HCT116 (cell line): ENCODE results near the gene ACTN4. TPM values are rescaled to one million over a fixed set of nuclear protein-coding genes. Genes with fewer than 3 reads are reported as not detected.

Experiments used
- ATAC-seq: fragments of 200-7000 bp; cut with Tn5 transposase; 2 replicates; pipeline ENCODE4 v1.9.1; 2020; ENCODE audit warnings: mild to moderate bottlenecking, moderate library complexity
- BruUV-seq: library from RNA; stranded (reverse); fragments of 400-500 nt; replicated peaks from 2 replicates; lab custom pipeline; 2021; lab: Mats Ljungman, UMichigan
- CTCF ChIA-PET: fragments of 300-600 bp; sonication (Branson Sonifier 250); formaldehyde crosslinking; loops from one replicate; lab custom pipeline; 2021; ENCODE audit warnings: antibody characterized with exemption; lab: Charles Lee
- POLR2A ChIA-PET: fragments of 300-600, 350-600 bp; sonication (Branson Sonifier 250); formaldehyde crosslinking; loops from one replicate; lab custom pipeline; 2021; ENCODE audit warnings: antibody characterized with exemption; lab: Charles Lee
- RAD21 ChIA-PET, 2 experiments: fragments of 300-600 bp; sonication (Branson Sonifier 250); formaldehyde crosslinking; loops; one replicate each; lab custom pipeline; 2023; ENCODE audit warnings: low total read pairs in 2 of 2; ENCODE audit not compliant: uncharacterized antibody in 2 of 2, unreplicated experiment in 2 of 2, low non-redundant PET in 1 of 2; lab: Charles Lee
- DNase-seq: peaks from one replicate; pipeline ENCODE4 v3.0.0-alpha.2; 2010; ENCODE audit warnings: low read depth, low spot score
- H2AFZ ChIP-seq: fragments of 200-600 bp; shearing (Covaris generic), sonication (generic); 2 replicates; pipeline ENCODE4 v1.6.1; 2017; ENCODE audit warnings: low read depth, mixed run types, mixed read lengths, antibody characterized with exemption, low read length; ENCODE audit not compliant: poor library complexity, severe bottlenecking
- H3K27ac ChIP-seq: 2 replicates; pipeline ENCODE4 v1.5.1; 2012; ENCODE audit warnings: low read depth, low read length
- H3K27me3 ChIP-seq: fragments of 200-600 bp; sonication (generic); 2 replicates; pipeline ENCODE4 v1.6.1; 2016; ENCODE audit warnings: mixed run types, low read length, mixed read lengths; ENCODE audit not compliant: insufficient read depth
- H3K36me3 ChIP-seq, 2 experiments: fragments of 200-500 bp in 1 of 2; fragments of 200-600 bp in 1 of 2; sonication (Bioruptor generic) in 1 of 2; sonication (generic) in 1 of 2; 2 replicates each; pipeline versions ENCODE4 v1.5.1 to v1.6.1; 2014 to 2016; ENCODE audit warnings: low read length in 2 of 2, inconsistent platforms in 1 of 2, mixed read lengths in 1 of 2, mixed run types in 1 of 2; ENCODE audit not compliant: insufficient read depth in 2 of 2, control insufficient read depth in 1 of 2
- H3K4me1 ChIP-seq, 2 experiments: fragments of 200-600 bp in 1 of 2; sonication (generic) in 1 of 2; 2 replicates each; pipeline versions ENCODE4 v1.5.1 to v1.6.1; 2012 to 2017; ENCODE audit warnings: low read length in 2 of 2, inconsistent platforms in 1 of 2, mild to moderate bottlenecking in 1 of 2, mixed read lengths in 1 of 2, mixed run types in 1 of 2, moderate library complexity in 1 of 2; ENCODE audit not compliant: insufficient read depth in 2 of 2, control insufficient read depth in 1 of 2
- H3K4me2 ChIP-seq: fragments of 200-600 bp; sonication (generic); 2 replicates; pipeline ENCODE4 v1.6.1; 2017; ENCODE audit warnings: mixed run types, low read length, mixed read lengths
- H3K4me3 ChIP-seq, 2 experiments: fragments of 200-600 bp in 1 of 2; sonication (generic) in 1 of 2; replicated peaks in 1 of 2; 2 replicates each; pipeline ENCODE4 v1.5.1; 2011 to 2016; ENCODE audit warnings: low read length in 2 of 2, control low read depth in 1 of 2, low read depth in 1 of 2, mild to moderate bottlenecking in 1 of 2, mixed read lengths in 1 of 2, mixed run types in 1 of 2
- H3K79me2 ChIP-seq: fragments of 200-600 bp; sonication (generic); 2 replicates; pipeline ENCODE4 v1.6.1; 2017; ENCODE audit warnings: mild to moderate bottlenecking, mixed run types, low read length, moderate library complexity, mixed read lengths; ENCODE audit not compliant: insufficient read depth
- H3K9ac ChIP-seq: fragments of 200-600 bp; sonication (generic); 2 replicates; pipeline ENCODE4 v1.6.1; 2016; ENCODE audit warnings: low read length, mixed read lengths
- H3K9me2 ChIP-seq: fragments of 200-600 bp; sonication (generic), shearing (Covaris generic); 2 replicates; pipeline ENCODE4 v1.6.1; 2017; ENCODE audit warnings: mixed run types, mild to moderate bottlenecking, moderate library complexity; ENCODE audit not compliant: insufficient read depth
- H3K9me3 ChIP-seq, 2 experiments: fragments of 200-500 bp in 1 of 2; fragments of 200-600 bp in 1 of 2; sonication (Bioruptor generic) in 1 of 2; sonication (generic) in 1 of 2; 2 replicates each; pipeline ENCODE4 v1.6.1; 2014 to 2017; ENCODE audit warnings: low read length in 2 of 2, mixed read lengths in 2 of 2, inconsistent platforms in 1 of 2, low read depth in 1 of 2, mild to moderate bottlenecking in 1 of 2, mixed run types in 1 of 2, moderate library complexity in 1 of 2; ENCODE audit not compliant: control insufficient read depth in 1 of 2, insufficient read depth in 1 of 2
- H4K20me1 ChIP-seq: fragments of 200-600 bp; sonication (generic), shearing (Covaris generic); 2 replicates; pipeline ENCODE4 v1.6.1; 2017; ENCODE audit warnings: mixed run types, mild to moderate bottlenecking, moderate library complexity; ENCODE audit not compliant: insufficient read depth
- CBX3 ChIP-seq: IDR thresholded peaks from 2 replicates; pipeline ENCODE4 v1.6.1; 2012; ENCODE audit warnings: low read depth
- CEBPB ChIP-seq: IDR thresholded peaks from 2 replicates; pipeline ENCODE4 v1.6.1; 2012; ENCODE audit warnings: low read depth
- CTCF ChIP-seq, 3 experiments: fragments of 200-600 bp in 1 of 3; sonication (generic) in 1 of 3; IDR thresholded peaks in 2 of 3; conservative IDR thresholded peaks in 1 of 3; 2 replicates each; pipeline ENCODE4 v1.5.1; 2012 to 2017; ENCODE audit warnings: low read depth in 2 of 3, low read length in 2 of 3, antibody characterized with exemption in 1 of 3, borderline replicate concordance in 1 of 3, control low read depth in 1 of 3, mild to moderate bottlenecking in 1 of 3, mixed read lengths in 1 of 3, mixed run types in 1 of 3, moderate library complexity in 1 of 3; ENCODE audit not compliant: insufficient read depth in 1 of 3
- ELF1 ChIP-seq: IDR thresholded peaks from 2 replicates; pipeline ENCODE4 v1.6.1; 2012; ENCODE audit warnings: low read depth, borderline replicate concordance
- EZH2phosphoT487 ChIP-seq: fragments of 200-600 bp; IDR thresholded peaks from 2 replicates; pipeline ENCODE4 v1.6.1; 2018; ENCODE audit warnings: antibody characterized with exemption, borderline replicate concordance
- FOSL1 ChIP-seq: IDR thresholded peaks from 2 replicates; pipeline ENCODE4 v1.6.1; 2012; ENCODE audit warnings: low read depth
- POLR2A ChIP-seq: IDR thresholded peaks from 2 replicates; pipeline ENCODE4 v1.7.0; 2011; ENCODE audit warnings: borderline replicate concordance; ENCODE audit not compliant: insufficient read depth, insufficient read length; ENCODE audit errors: extremely low read depth
- POLR2AphosphoS5 ChIP-seq: IDR thresholded peaks from 2 replicates; pipeline ENCODE4 v1.6.1; 2011; ENCODE audit warnings: mild to moderate bottlenecking, low read depth, low read length, moderate library complexity
- SP1 ChIP-seq: IDR thresholded peaks from 2 replicates; pipeline ENCODE4 v1.6.1; 2012; ENCODE audit warnings: low read depth
- SRF ChIP-seq: IDR thresholded peaks from 2 replicates; pipeline ENCODE4 v1.6.1; 2012; ENCODE audit warnings: low read depth
- TCF7L2 ChIP-seq: IDR thresholded peaks from 2 replicates; pipeline ENCODE4 v1.7.0; 2011; ENCODE audit warnings: borderline replicate concordance, inconsistent platforms; ENCODE audit not compliant: insufficient read depth, insufficient read length; ENCODE audit errors: extremely low read depth
- YY1 ChIP-seq: IDR thresholded peaks from 2 replicates; pipeline ENCODE4 v1.6.1; 2011; ENCODE audit warnings: low read length, low read depth, moderate library complexity, mild to moderate bottlenecking; ENCODE audit not compliant: insufficient replicate concordance; ENCODE audit errors: extremely low read depth
- ZFX ChIP-seq: fragments of 450-650 bp; IDR thresholded peaks from 2 replicates; pipeline ENCODE4 v1.6.1; 2017
- ZNF274 ChIP-seq: fragments of 200-500 bp; sonication (Bioruptor generic); IDR thresholded peaks from 2 replicates; pipeline ENCODE4 v1.6.1; 2014; ENCODE audit warnings: mild to moderate bottlenecking, low read depth, low read length, inconsistent platforms
- intact Hi-C: fragments of 100-400 bp; cut with micrococcal nuclease; formaldehyde crosslinking; loops from 2 replicates; pipeline ENCODE4 v1.10.0; 2022
- total RNA-seq: library from RNA; stranded (reverse); gene quantifications from one replicate; pipeline ENCODE4 v1.2.1, GENCODE V29; 2021; ENCODE audit not compliant: unreplicated experiment
- TF ChIP-seq, protein P1 (sequence below): IDR thresholded peaks from 2 replicates; pipeline ENCODE4 v1.6.1; 2012; ENCODE audit warnings: low read depth
- TF ChIP-seq, protein P2 (sequence below): IDR thresholded peaks from 2 replicates; pipeline ENCODE4 v1.6.1; 2011; ENCODE audit warnings: mild to moderate bottlenecking, low read length, moderate library complexity; ENCODE audit not compliant: insufficient replicate concordance; ENCODE audit errors: extremely low read depth
- TF ChIP-seq, protein P3 (sequence below): IDR thresholded peaks from 2 replicates; pipeline ENCODE4 v1.6.1; 2012

ACTN4 gene
- total RNA-seq, 1 experiment from 2014 or later: 651 TPM

- H3K9ac ChIP-seq: peak overlapping the region; percentile 83
- H3K79me2 ChIP-seq: peaks cover 89% of the 10 kb centered on the region
- H3K4me3 ChIP-seq: peak overlapping the region; percentile 25 to 53
- H3K4me2 ChIP-seq: peak overlapping the region; percentile 86
- peaks cover 89 to 99% of the 10 kb centered on the region in 2 experiments for H3K4me1 ChIP-seq
- intact Hi-C loops: loop anchor here (1.0 to 5.0 kb wide), 2 partner anchors 8 to 167 kb away; no protein-coding TSS in a partner anchor
- ChIA-PET RAD21 (no interaction called here), CTCF (interaction anchor here (1.5 kb wide), 1 partner anchor 51 kb away, joined by 3 read pairs; no protein-coding TSS in a partner anchor), POLR2A (no interaction called here)
- H3K9me2 ChIP-seq: no peaks in the 10 kb centered on the region
- no peaks in the 10 kb centered on the region for H3K27me3 ChIP-seq
- no peak for ATAC-seq
- peak overlapping the region; percentile 98 for H3K27ac ChIP-seq
- peaks cover 0 to 5% of the 10 kb centered on the region in 2 experiments; a peak in 1 of 4 replicates for H3K9me3 ChIP-seq
- peaks cover 0 to 33% of the 10 kb centered on the region in 2 experiments; a peak in 2 of 4 replicates for H3K36me3 ChIP-seq
- TF ChIP-seq ZNF274 (no peak), SP1 (no peak), FOSL1 (no peak), SRF (no peak), TCF7L2 (no peak), CBX3 (no peak), ZFX (no peak), CEBPB (no peak), POLR2A (no peak), POLR2AphosphoS5 (no peak), YY1 (no peak), ELF1 (no peak), CTCF (IDR thresholded peaks at IDR 0.05 in 2 of 3, conservative IDR thresholded peaks at IDR 0.05 in 1 of 3; ENCODE audit: borderline replicate concordance in 1 of 3, insufficient read depth in 1 of 3, low read depth in 2 of 3, low read length in 2 of 3) (no peak), EZH2phosphoT487 (no peak)
- TF ChIP-seq, protein P1, sequence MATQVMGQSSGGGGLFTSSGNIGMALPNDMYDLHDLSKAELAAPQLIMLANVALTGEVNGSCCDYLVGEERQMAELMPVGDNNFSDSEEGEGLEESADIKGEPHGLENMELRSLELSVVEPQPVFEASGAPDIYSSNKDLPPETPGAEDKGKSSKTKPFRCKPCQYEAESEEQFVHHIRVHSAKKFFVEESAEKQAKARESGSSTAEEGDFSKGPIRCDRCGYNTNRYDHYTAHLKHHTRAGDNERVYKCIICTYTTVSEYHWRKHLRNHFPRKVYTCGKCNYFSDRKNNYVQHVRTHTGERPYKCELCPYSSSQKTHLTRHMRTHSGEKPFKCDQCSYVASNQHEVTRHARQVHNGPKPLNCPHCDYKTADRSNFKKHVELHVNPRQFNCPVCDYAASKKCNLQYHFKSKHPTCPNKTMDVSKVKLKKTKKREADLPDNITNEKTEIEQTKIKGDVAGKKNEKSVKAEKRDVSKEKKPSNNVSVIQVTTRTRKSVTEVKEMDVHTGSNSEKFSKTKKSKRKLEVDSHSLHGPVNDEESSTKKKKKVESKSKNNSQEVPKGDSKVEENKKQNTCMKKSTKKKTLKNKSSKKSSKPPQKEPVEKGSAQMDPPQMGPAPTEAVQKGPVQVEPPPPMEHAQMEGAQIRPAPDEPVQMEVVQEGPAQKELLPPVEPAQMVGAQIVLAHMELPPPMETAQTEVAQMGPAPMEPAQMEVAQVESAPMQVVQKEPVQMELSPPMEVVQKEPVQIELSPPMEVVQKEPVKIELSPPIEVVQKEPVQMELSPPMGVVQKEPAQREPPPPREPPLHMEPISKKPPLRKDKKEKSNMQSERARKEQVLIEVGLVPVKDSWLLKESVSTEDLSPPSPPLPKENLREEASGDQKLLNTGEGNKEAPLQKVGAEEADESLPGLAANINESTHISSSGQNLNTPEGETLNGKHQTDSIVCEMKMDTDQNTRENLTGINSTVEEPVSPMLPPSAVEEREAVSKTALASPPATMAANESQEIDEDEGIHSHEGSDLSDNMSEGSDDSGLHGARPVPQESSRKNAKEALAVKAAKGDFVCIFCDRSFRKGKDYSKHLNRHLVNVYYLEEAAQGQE: no peak
- TF ChIP-seq, protein P2, sequence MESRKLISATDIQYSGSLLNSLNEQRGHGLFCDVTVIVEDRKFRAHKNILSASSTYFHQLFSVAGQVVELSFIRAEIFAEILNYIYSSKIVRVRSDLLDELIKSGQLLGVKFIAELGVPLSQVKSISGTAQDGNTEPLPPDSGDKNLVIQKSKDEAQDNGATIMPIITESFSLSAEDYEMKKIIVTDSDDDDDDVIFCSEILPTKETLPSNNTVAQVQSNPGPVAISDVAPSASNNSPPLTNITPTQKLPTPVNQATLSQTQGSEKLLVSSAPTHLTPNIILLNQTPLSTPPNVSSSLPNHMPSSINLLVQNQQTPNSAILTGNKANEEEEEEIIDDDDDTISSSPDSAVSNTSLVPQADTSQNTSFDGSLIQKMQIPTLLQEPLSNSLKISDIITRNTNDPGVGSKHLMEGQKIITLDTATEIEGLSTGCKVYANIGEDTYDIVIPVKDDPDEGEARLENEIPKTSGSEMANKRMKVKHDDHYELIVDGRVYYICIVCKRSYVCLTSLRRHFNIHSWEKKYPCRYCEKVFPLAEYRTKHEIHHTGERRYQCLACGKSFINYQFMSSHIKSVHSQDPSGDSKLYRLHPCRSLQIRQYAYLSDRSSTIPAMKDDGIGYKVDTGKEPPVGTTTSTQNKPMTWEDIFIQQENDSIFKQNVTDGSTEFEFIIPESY: no peak
- TF ChIP-seq, protein P3, sequence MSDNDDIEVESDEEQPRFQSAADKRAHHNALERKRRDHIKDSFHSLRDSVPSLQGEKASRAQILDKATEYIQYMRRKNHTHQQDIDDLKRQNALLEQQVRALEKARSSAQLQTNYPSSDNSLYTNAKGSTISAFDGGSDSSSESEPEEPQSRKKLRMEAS: no peak
- no peak for DNase-seq
- TSS peak; percentile 94 for BruUV-seq
- no peaks in the 10 kb centered on the region for H4K20me1 ChIP-seq
- no peak overlapping the region for H2AFZ ChIP-seq
These were observed 37.6 kb downstream of the ACTN4 start for GRCh38 chr19:38684862-38685665.
